ENCODE results near the gene GPR68. TPM values are rescaled to one million over a fixed set of nuclear protein-coding genes. Genes with fewer than 3 reads are reported as not detected.

The GPR68 gene
- total and polyA plus RNA-seq, 2 donors (not counting 1 experiment from before 2014, with no cell fraction given) = 0.31 to 0.34 TPM

- Histone ChIP-seq H3K4me1 (ENCODE audit: control insufficient read depth in 2 of 2, insufficient read depth in 2 of 2, low read length in 2 of 2) (no peaks in the 10 kb centered on the region), H2AFZ (ENCODE audit: insufficient read depth, low read depth, low read length, poor library complexity, severe bottlenecking) (no peak overlapping the region), H4K20me1 (ENCODE audit: control insufficient read depth, insufficient read depth, low read length, poor library complexity, severe bottlenecking) (peaks cover 10% of the 10 kb centered on the region), H3K9me3 (ENCODE audit: control extremely low read depth in 1 of 3, control insufficient read depth in 2 of 3, insufficient read depth in 1 of 3, low read length in 2 of 3) (no peaks in the 10 kb centered on the region), H3K4me3 (ENCODE audit: control extremely low read depth in 1 of 5, extremely low read depth in 1 of 5, insufficient read depth in 1 of 5, low read depth in 2 of 5, low read length in 4 of 5) (no peak overlapping the region), H3K27ac (ENCODE audit: low read length in 2 of 2) (no peak overlapping the region), H3K27me3 (replicated peaks in 1 of 4; ENCODE audit: control extremely low read depth in 1 of 4, control insufficient read depth in 3 of 4, insufficient read depth in 4 of 4, low read length in 3 of 4) (no peaks in the 10 kb centered on the region), H3K4me2 (replicated peaks; ENCODE audit: low read depth, low read length, poor library complexity, severe bottlenecking) (no peak overlapping the region), H3K36me3 (replicated peaks in 1 of 2; ENCODE audit: control extremely low read depth in 1 of 2, control insufficient read depth in 1 of 2, extremely low read depth in 1 of 2, insufficient read depth in 2 of 2, low read length in 1 of 2) (peaks cover 5 to 39% of the 10 kb centered on the region in 2 experiments), H3K9ac (ENCODE audit: low read length) (no peak overlapping the region), H3K79me2 (ENCODE audit: control insufficient read depth, insufficient read depth, low read length) (no peaks in the 10 kb centered on the region)
- Mint-ChIP-seq H3K9me3 (ENCODE audit: insufficient read depth) (no peaks in the 10 kb centered on the region), H3K4me3 (no peak overlapping the region), H3K27ac (no peak overlapping the region), H3K4me1 (peaks cover 3% of the 10 kb centered on the region), H3K27me3 (peaks cover 2% of the 10 kb centered on the region)
- ATAC-seq (ENCODE audit: low read depth) = no peak
- intact Hi-C loops (cut with micrococcal nuclease) = no loop called here
- WGBS (ENCODE audit: insufficient coverage) = 100% methylated on average over 1 of the region's 8 CpGs
- ChIA-PET POLR2A (no interaction called here), CTCF (interaction anchor here (1.6 kb wide), 1 partner anchor 93 kb away, joined by 7 read pairs; no protein-coding TSS in a partner anchor)
- no peak for DNase-seq
- TF ChIP-seq EZH2 (IDR thresholded peaks at IDR 0.05; ENCODE audit: borderline replicate concordance, insufficient read depth, low read depth, low read length, poor library complexity, severe bottlenecking) (no peak), CTCF (IDR thresholded peaks at IDR 0.05) (no peak)
These were observed 26.1 kb upstream of the GPR68 start for GRCh38 chr14:91270619-91271018.

GRCh38 chr14:91270188-91270587 lies 25.7 kb upstream of the GPR68 start:
- H3K9me3 Mint-ChIP-seq (ENCODE audit: insufficient read depth) = no peaks in the 10 kb centered on the region
- Histone ChIP-seq H3K27ac (ENCODE audit: low read length in 2 of 2) (no peak overlapping the region), H2AFZ (ENCODE audit: insufficient read depth, low read depth, low read length, poor library complexity, severe bottlenecking) (no peak overlapping the region), H4K20me1 (ENCODE audit: control insufficient read depth, insufficient read depth, low read length, poor library complexity, severe bottlenecking) (peaks cover 10% of the 10 kb centered on the region), H3K9ac (ENCODE audit: low read length) (no peak overlapping the region), H3K4me1 (ENCODE audit: control insufficient read depth in 2 of 2, insufficient read depth in 2 of 2, low read length in 2 of 2) (no peaks in the 10 kb centered on the region), H3K4me2 (replicated peaks; ENCODE audit: low read depth, low read length, poor library complexity, severe bottlenecking) (no peak overlapping the region), H3K9me3 (ENCODE audit: control extremely low read depth in 1 of 3, control insufficient read depth in 2 of 3, insufficient read depth in 1 of 3, low read length in 2 of 3) (no peaks in the 10 kb centered on the region), H3K27me3 (replicated peaks in 1 of 4; ENCODE audit: control extremely low read depth in 1 of 4, control insufficient read depth in 3 of 4, insufficient read depth in 4 of 4, low read length in 3 of 4) (no peaks in the 10 kb centered on the region), H3K36me3 (replicated peaks in 1 of 2; ENCODE audit: control extremely low read depth in 1 of 2, control insufficient read depth in 1 of 2, extremely low read depth in 1 of 2, insufficient read depth in 2 of 2, low read length in 1 of 2) (peaks cover 5 to 34% of the 10 kb centered on the region in 2 experiments), H3K4me3 (ENCODE audit: control extremely low read depth in 1 of 5, extremely low read depth in 1 of 5, insufficient read depth in 1 of 5, low read depth in 2 of 5, low read length in 4 of 5) (no peak overlapping the region), H3K79me2 (ENCODE audit: control insufficient read depth, insufficient read depth, low read length) (no peaks in the 10 kb centered on the region)
- no peak for DNase-seq
- no peak for ATAC-seq (ENCODE audit: low read depth)
- TF ChIP-seq CTCF (IDR thresholded peaks at IDR 0.05) (no peak), EZH2 (IDR thresholded peaks at IDR 0.05; ENCODE audit: borderline replicate concordance, insufficient read depth, low read depth, low read length, poor library complexity, severe bottlenecking) (no peak)
- intact Hi-C loops (cut with micrococcal nuclease) = no loop called here
- no peak overlapping the region for H3K4me3 Mint-ChIP-seq
- ChIA-PET CTCF (interaction anchor here (1.6 kb wide), 1 partner anchor 93 kb away, joined by 7 read pairs; no protein-coding TSS in a partner anchor), POLR2A (no interaction called here)
- H3K27ac Mint-ChIP-seq = no peak overlapping the region
- peaks cover 6% of the 10 kb centered on the region for H3K27me3 Mint-ChIP-seq
- peaks cover 6% of the 10 kb centered on the region for H3K4me1 Mint-ChIP-seq
- 100% methylated on average over 6 of the region's 6 CpGs for WGBS (ENCODE audit: insufficient coverage)
